ENCODE measurements around the gene USP22.

The USP22 gene

GRCh38 chr17:20989991-20990855, 52.6 kb downstream of the USP22 start:
- no peak for TF ChIP-seq CTCF (IDR thresholded peaks at IDR 0.05)
- no peak for TF ChIP-seq ZFX (IDR thresholded peaks at IDR 0.05; ENCODE audit: borderline replicate concordance)
- H3K27ac ChIP-seq = no peak overlapping the region

- TF ChIP-seq ZFX (IDR thresholded peaks at IDR 0.05; ENCODE audit: borderline replicate concordance) (no peak), CTCF (IDR thresholded peaks at IDR 0.05) (no peak)
- no peak overlapping the region for H3K27ac ChIP-seq
These were observed 53.3 kb downstream of the USP22 start for GRCh38 chr17:20989481-20989880.

- TF ChIP-seq CTCF (IDR thresholded peaks at IDR 0.05) = no peak
- no peak for TF ChIP-seq ZFX (IDR thresholded peaks at IDR 0.05; ENCODE audit: borderline replicate concordance)
- no peak overlapping the region for H3K27ac ChIP-seq
These were observed 53.9 kb downstream of the USP22 start for GRCh38 chr17:20988896-20989295.

- TF ChIP-seq ZFX (IDR thresholded peaks at IDR 0.05; ENCODE audit: borderline replicate concordance) (no peak), CTCF (IDR thresholded peaks at IDR 0.05) (no peak)
- no peak overlapping the region for H3K27ac ChIP-seq
These were observed 54.7 kb downstream of the USP22 start for GRCh38 chr17:20988001-20988636.

GRCh38 chr17:20987511-20987910, 55.3 kb downstream of the USP22 start:
- no peak overlapping the region for H3K27ac ChIP-seq
- TF ChIP-seq CTCF (IDR thresholded peaks at IDR 0.05) (no peak), ZFX (IDR thresholded peaks at IDR 0.05; ENCODE audit: borderline replicate concordance) (no peak)

- TF ChIP-seq CTCF (IDR thresholded peaks at IDR 0.05) (no peak), ZFX (IDR thresholded peaks at IDR 0.05; ENCODE audit: borderline replicate concordance) (no peak)
- H3K27ac ChIP-seq = no peak overlapping the region
These were observed 55.9 kb downstream of the USP22 start for GRCh38 chr17:20986767-20987510.

All from 22Rv1 (cell line).